Fibroblast of peridontal ligament (primary cell): ENCODE data around the gene PAQR5.
"Not testable (repeated sequence)": the region's sequence is repeated elsewhere in the genome, so short reads cannot be mapped to it uniquely, and the experiment has no call there.

Experiments used
- DNase-seq: peaks from one replicate; pipeline ENCODE4 v3.0.0-alpha.2; 2010; ENCODE audit errors: extremely low read depth

Gene PAQR5

GRCh38 chr15:69298697-69299441 lies at the start of gene PAQR5:
Gene PAQR5, plus strand, starts transcription at chr15:69298912. Its CDS starts 61,169 bp downstream, at chr15:69360081.
- no peak for DNase-seq

GRCh38 chr15:69253156-69253555 lies 45.6 kb upstream of the PAQR5 start:
- DNase-seq: peak; percentile 75

GRCh38 chr15:69265347-69265955 lies 33.3 kb upstream of the PAQR5 start:
- peak; percentile 40 for DNase-seq

- DNase-seq: no peak
Observed at GRCh38 chr15:69271217-69271616, 27.5 kb upstream of the PAQR5 start.

GRCh38 chr15:69272139-69272538 lies 26.6 kb upstream of the PAQR5 start:
- DNase-seq: no peak

GRCh38 chr15:69272891-69273290 lies 25.8 kb upstream of the PAQR5 start:
- no peak for DNase-seq

GRCh38 chr15:69275074-69275670 lies 23.5 kb upstream of the PAQR5 start:
- DNase-seq: no peak

- no peak for DNase-seq
Observed at GRCh38 chr15:69275933-69276560, 22.7 kb upstream of the PAQR5 start.

GRCh38 chr15:69277316-69277715 lies 21.4 kb upstream of the PAQR5 start:
- DNase-seq: no peak

- DNase-seq: no peak
Observed at GRCh38 chr15:69279636-69280035, 19.1 kb upstream of the PAQR5 start.

GRCh38 chr15:69280783-69281182 lies 17.9 kb upstream of the PAQR5 start:
- no peak for DNase-seq

GRCh38 chr15:69282104-69282743 lies 16.5 kb upstream of the PAQR5 start:
- no peak for DNase-seq

GRCh38 chr15:69285834-69286233 lies 12.9 kb upstream of the PAQR5 start:
- no peak for DNase-seq

- no peak for DNase-seq
Observed at GRCh38 chr15:69288011-69288410, 10.7 kb upstream of the PAQR5 start.

- DNase-seq: no peak
Observed at GRCh38 chr15:69288531-69289341, 10.0 kb upstream of the PAQR5 start.

- DNase-seq: no peak
Observed at GRCh38 chr15:69289342-69290146, 9.2 kb upstream of the PAQR5 start.

- DNase-seq: peak; percentile 18
Observed at GRCh38 chr15:69290346-69291164, 8.2 kb upstream of the PAQR5 start.

GRCh38 chr15:69291651-69292050 lies 7.1 kb upstream of the PAQR5 start:
- DNase-seq: not testable (repeated sequence)

GRCh38 chr15:69292826-69293420 lies 5.8 kb upstream of the PAQR5 start:
- no peak for DNase-seq
